EH (cell line): ENCODE results near the gene GPANK1.
A peak's percentile ranks its signal among the peaks of the same experiment; 100 is the strongest.

ENCODE experiments used
- DNase-seq: peaks from one replicate; pipeline ENCODE4 v3.0.0-alpha.2; 2015; ENCODE audit warnings: low read depth

Gene GPANK1

DNA sequence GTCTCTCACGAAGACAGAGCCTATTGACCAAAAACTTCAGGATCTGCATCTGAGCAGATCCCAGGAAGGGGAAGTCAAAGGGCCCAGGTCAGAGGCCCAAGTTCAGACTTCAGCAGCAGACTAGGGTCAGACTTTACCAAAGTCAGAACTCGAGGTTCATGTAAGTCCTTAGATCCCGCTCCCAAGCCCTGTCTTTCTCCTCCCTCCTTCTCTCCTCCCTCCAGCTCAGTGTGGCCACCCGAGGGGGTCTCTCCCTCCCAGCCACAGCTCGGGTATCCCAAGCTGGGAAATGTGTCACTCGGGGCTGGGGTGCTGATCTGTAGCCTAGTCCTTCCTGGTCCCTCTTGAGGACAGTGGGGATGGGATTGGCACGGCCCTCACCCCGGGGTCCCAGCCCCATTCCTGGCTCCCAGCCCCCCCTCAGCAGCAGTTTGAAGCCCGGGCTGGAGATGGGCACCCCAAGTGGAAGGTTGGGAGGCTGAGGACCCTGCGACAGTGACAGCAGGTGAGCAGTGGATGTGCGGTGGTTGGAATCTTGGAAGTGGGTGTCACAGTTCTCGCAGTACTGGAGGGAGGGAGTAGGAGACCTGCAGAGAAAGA lies 2.6 kb downstream of the GPANK1 start:
- no peak for DNase-seq

DNA sequence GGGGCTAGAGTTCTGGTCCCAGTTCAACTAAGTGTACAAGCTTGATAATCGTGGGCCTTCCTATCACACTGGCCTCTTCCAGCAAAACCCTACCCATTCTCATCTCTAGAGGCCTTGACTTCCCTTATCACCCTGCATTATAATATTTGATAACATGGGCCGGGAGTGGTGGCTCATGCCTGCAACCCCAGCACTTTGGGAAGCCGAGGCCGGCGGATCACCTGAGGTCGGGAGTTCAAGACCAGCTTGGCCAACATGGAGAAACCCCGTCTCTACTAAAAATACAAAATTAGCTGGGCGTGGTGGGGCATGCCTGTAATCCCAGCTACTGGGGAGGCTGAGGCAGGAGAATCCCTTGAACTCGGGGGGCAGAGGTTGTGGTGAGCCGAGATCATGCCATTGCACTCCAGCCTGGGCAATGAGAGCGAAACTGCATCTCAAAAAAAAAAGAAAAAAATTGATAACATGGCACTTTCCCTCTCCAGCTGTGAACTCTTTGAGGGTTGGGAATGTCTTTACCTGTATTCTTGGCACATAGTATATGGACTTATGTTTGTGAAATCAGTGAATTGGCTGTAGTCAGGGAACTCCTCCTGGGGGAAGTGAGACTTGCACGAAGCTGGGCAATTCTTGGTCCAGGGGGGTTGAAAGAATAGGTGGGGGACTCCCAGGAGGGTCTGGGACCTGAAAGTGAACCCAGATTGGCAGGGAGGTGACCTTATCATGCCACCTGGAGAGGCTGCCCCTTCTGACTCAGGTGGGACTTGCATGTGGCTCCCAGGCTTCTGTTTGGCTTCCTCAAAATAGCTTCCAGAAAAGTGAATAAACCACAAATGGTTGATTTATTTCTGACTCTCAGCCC lies 3.3 kb downstream of the GPANK1 start:
- DNase-seq: no peak

DNA sequence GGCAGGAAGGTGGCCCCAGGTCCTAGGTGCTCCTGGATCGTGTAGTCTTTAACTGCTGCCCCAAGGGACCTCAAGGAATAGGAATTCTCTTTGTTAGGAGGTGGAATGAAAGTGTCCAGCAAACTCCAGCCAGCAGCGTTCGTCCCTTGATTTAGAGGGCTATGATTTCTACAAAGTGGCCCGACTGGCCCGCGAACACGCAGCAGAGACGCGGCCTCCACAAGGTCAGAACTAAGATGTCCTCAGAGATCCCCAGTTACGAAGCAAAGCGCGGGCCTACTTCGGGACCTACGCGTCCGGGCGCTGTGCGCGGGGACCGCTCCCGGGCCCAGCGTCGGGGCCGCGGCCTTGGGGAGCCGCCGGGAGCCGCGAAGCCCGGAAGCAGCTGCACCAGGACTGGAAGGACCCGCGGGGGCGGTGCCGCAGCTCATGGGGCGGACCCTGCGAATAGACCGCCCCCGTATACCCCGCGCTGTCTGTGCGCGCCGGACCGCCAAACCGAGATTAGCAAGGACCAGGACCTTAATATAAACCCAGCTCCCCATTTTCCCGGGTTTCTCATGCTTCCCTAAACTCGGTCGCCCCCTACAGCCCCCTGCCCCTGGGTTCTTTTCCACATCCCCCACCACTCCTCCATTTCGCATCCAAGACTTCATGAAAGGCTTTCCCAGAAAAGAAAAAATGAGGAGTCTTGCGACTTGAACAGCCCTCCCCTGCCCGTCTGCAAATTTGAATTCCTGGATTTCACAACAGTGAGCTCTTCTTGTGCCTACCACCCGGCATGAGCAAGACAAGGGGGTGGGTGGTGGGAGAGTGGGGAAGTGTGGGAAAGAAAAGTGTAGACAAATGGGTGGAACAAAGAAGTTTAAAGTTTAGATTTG lies 4.2 kb downstream of the GPANK1 start, which contains the start of gene C6orf47:
Gene C6orf47 (minus strand): TSS at position 398 of the 881 bp plus-strand sequence. CDS start 831 bp downstream, outside the sequence.
- DNase-seq: peak; percentile 84

DNA sequence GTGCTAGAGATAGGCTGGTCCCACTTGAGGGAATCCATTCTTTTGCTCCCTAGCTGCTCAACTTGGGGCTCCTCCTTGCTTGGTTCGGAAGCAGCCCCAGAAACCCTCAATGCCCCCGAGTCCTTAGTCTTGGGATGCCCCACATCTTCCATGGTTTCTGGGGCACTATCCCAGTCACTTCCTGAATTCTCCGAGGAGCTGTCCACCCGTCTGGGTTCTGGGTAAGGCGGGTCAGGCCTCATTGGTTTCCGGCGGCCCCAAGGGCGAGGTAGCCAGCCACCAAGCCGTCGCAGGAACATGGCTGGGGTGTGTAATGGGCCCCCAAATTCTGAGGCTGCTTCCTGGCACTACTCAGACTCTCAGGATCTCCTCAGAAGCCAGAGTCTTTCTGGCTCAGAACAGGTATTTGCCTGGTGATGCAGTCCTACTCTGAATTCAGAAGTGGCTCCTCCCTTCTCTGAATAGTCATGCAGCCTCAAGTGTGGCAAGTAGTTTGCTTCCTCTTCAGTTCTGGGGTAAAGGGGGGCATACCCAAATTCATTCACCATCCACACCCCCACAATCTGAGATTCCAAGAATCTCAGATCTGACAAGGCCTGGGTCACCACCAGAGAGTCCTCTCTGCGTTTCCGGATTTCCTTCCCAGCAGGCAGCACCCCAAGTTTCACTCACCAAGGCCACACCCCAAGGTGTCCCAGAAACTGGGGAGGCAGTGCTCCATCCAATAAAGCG lies 5.0 kb downstream of the GPANK1 start:
- peak; percentile 53 for DNase-seq

DNA sequence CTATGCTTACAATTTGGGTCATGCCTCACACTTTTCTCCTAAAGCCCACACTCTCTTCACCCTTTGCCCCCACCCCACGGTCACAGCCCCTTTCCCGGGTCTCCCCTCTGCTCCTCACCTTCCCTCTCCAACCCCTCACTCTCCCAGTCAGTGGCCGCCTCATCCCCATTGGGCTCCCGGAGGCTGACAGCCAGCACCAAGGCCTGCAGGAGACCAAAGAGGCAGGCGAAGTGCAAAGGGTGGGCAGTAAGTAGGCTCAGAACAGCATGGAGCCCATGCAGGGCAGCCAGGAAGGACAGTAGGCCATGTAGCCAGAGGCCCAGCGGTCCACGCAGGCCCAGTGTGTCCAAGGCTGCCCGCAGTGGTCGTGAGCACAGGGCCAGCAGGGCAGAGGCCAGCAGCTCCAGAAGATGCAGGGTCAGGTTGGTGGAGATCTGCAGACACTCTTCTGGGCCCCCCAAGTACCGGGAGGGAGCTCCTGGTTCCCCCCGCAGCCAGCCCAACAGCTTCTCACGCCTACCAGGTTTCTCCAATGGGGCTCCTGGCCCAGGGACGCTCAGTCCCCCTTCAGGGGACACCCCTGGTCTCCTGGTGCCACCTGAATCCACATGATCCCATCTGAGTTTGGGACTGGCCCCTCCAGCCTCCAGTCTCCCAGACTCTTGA lies 5.7 kb downstream of the GPANK1 start:
- no peak for DNase-seq

GRCh38 chr6:31658158-31658688 lies 6.6 kb downstream of the GPANK1 start:
- no peak for DNase-seq

DNA sequence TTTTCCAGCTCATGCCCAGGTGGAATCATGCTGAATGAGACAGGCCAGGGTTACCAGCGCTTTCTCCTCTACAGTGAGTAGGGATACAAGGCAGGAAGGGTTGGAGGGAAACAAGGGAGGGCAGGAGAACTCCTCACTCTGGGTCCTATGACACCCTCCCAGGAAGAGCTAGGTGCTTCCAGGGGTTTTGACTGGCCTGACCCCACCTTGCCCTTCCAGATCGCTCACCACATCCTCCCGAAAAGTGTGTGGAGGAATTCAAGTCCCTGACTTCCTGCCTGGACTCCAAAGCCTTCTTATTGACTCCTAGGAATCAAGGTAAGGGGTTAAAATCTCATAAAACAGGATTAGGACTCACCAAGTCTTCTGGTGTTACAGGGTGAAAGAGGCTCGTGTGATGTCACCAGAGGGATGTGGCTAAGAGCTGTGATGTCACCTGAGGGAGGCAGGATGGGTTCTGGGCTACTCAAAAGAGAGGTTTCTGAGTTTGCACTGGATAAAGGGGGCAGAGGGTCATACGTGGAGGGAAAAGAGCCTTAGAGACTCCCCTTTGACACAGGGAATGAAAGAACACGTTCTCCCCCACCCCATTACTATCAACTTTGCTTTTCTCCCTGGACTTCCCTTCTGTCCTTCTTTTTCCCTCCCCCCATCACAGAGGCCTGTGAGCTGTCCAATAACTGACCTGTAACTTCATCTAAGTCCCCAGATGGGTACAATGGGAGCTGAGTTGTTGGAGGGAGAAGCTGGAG lies 7.2 kb downstream of the GPANK1 start:
- DNase-seq: no peak

DNA sequence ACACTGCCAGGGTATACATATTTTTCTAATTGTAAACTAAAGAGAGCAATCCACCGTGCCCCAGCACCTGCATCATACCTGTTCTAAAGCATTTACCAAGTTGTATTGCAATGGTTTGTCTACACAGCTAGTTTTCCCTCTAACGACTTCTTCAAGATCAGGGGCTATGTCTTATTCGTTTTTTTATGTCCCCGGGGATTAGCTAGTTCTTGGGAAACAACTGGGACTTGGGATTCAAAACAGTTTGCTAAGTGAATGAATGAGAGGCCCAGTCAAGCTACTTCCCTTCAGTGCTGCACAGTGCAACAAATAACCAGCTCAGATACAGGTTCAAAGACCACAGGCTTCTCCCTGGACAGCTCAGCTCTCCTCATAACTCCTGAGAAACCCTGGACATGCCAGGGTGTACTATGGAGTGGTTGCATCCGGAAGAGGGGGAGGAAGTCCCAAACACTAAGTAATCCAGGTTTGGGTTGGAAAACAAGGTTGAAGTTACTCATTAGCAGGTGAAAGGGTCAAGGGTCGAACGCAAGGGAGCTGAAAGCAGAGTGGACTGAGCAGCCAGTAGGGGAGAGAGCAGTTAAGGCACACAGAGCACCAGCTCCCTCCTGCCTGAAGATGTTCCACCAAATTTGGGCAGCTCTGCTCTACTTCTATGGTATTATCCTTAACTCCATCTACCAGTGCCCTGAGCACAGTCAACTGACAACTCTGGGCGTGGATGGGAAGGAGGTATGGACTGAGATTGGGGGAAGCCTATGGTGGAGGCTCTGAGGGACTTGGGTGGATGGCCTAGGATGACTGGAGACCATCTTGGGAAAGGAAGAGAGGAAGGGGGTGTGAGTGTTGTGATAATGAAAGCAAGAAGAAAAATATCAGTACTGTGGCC lies 9.2 kb downstream of the GPANK1 start, which contains the start of gene APOM:
Gene APOM (plus strand): TSS at position 546 of the 889 bp plus-strand sequence. CDS start 73 bp downstream, at position 619.
- DNase-seq: no peak

GRCh38 chr6:31654574-31655348 lies 10.0 kb downstream of the GPANK1 start:
- no peak for DNase-seq

DNA sequence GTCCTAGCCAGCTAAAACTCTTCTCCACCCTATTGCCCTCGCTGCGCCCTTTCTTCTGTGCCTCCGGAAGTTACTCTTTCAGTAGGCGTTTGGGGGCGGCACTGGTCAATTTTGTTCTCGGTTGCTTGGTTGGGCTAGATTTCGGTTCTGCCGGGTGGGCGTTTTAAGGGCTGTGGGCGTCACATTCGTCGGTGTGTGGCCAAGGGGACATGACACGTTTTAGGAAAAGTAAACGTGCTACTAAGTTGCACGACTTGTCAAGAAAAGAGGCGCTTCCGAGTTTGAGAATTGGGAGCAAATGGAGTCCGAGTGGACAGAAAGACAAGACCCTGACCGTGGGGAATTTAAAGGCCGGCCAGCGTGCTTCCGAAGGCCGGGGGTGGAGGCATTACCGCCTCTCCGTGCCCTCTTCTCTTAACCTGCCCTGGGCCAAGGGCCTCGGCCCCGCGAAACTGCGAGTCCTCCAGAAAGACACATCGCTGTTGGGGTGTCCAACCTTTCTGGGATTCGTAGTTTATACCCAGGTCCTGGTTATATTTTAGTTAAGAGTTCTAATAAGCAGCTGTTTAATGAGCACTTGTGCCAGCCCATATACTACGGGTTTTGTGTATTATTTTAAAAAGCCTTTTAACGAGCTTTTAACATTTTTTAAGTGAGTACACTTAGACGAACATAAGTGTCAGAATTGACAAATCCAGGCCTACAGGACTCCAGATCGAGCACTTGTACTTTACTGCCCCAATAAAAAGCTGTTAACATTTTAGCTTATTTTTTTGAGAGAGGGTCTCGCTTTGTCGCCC lies 11.7 kb downstream of the GPANK1 start:
- DNase-seq: peak; percentile 92

GRCh38 chr6:31651602-31652191 lies 13.1 kb downstream of the GPANK1 start:
- DNase-seq: peak; percentile 89

DNA sequence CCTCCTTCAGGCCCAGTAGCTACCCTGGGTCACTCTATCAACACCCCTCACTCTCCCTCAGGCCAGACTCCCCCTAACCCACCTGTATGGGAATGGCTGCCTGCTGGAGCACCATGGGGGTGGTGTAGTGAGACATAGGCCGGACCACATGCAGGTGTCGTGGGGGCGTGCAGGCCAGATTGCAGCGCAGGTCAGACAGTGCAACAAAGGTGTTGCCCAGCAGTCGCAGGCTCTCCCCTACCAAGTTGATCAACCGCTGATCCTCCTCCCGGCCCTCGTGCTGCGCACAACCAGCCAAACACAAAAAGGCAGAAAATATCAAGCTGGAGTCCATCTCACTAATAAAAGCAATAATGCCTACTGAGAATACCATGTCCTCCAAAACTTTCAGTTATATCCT lies 19.5 kb downstream of the GPANK1 start:
- DNase-seq: no peak

GRCh38 chr6:31643818-31644454 lies 20.9 kb downstream of the GPANK1 start:
- DNase-seq: no peak

GRCh38 chr6:31642798-31643570 lies 21.8 kb downstream of the GPANK1 start:
- DNase-seq: no peak

DNA sequence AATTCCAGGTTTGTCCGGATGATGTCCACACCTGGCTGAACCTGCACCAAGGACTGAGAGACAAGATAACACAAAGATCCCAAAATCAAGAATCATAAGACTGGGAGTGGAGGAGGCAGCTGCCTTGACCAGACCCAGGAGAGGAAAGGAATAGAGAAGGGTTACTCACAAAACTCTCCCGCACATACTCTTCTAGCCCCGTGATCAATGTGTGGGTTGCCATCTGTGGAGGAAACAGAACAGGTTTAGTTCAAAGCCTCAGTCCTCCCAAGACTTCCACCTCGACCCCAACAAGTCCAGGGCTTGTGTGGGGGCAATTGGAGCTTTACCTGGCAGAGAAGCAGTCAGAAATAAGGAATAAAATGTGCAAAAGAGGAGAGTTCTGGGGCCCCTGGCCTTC lies 23.4 kb downstream of the GPANK1 start:
- DNase-seq: no peak

GRCh38 chr6:31640612-31641011 lies 24.2 kb downstream of the GPANK1 start:
- DNase-seq: no peak
